SW480 (cell line): ENCODE measurements around the gene VPS35.
A peak's percentile ranks its signal among the peaks of the same experiment; 100 is the strongest.

Experiments
- DNase-seq: peaks from one replicate; pipeline ENCODE4 v3.0.0-alpha.2; 2016; ENCODE audit warnings: low spot score

The VPS35 gene

DNA sequence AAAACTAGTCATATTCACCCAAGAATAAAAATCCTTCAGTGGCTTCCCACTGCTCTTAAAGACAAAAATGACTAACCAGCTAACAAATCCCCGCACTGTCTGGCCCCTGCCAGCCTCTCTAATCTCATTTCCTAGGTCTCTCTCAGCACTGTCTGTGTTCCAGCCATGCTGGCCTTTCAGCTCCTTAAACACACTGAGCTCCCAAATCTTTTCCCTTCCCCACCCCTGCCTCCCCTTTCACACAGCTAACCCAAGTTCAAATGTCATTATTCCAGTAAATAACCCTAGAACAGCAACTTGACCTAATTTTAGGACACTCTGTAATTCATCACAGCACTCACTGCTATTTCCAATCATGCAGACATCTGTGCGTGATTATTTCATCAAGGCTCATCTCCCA is 75.6 kb downstream of the VPS35 start:
- DNase-seq: no peak

DNA sequence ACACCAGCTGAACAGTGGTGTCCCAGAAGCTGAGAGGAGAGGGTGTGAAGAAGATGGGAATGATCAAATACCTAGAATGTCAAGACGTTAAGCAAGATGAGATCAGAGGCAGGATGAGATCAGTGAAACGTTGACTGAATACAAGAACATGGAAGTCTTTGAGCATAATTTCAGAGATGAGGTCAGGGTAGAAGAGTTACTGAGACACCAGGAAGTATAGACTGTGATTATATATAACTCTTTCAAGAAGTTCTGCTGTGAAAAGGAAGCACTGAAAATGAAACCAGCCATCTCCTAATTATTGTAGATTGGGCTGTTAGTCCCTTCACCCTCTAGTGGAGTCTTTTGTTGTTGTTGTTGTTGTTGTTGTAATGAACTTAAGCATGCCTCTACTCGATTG is 76.9 kb downstream of the VPS35 start:
- DNase-seq: no peak

DNA sequence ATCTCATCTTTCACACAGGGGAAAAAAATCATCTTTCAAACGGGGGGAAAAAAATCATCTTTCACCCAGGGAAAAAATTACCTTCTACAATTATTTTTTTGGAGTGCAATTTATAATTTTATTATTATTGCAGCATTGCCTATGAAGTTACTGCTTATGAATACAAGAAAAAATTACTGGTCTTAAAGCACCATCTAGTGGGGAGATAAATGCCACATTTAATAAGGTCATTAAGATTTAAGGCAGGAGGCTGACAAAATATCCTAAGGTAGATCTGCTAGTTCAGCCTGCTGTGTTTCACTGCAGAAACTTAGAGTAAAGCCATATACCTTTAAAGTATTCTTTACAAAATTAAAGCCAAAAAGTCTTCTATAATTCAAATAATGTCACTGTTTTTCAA is 81.4 kb downstream of the VPS35 start:
- DNase-seq: peak; percentile 39

DNA sequence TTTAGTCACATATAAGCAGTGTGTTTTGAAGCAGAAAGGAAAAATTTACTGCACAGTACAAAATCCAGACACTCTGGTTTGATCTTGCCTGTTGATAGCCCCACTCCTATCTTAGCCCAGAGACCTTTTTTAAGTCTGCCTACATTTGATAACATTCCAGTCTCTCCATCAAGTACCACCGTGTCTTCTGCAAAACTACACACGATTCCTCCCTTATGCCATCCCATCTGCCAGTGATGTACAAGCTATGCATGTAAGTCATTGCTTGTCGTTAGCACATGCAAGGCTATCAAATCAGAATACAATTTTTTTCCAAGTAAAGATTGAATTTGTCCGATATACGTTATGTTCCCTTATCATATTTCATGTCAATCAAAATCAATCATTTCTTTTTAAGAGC is 82.7 kb downstream of the VPS35 start:
- DNase-seq: no peak
